Upper lobe of right lung (tissue), 1 donor: ENCODE results near the gene TRIM73. TPM values are rescaled to one million over a fixed set of nuclear protein-coding genes. Genes with fewer than 3 reads are reported as not detected.
A peak's percentile ranks its signal among the peaks of the same experiment; 100 is the strongest.
"Not testable (repeated sequence)": the region's sequence is repeated elsewhere in the genome, so short reads cannot be mapped to it uniquely, and the experiment has no call there.

Experiments used
- ATAC-seq: fragments of 200-7000 bp; cut with Tn5 transposase; one replicate; pipeline ENCODE4 v1.9.1; 2020; ENCODE audit warnings: mild to moderate bottlenecking, moderate library complexity
- DNase-seq: peaks from one replicate; pipeline ENCODE4 v3.0.0-alpha.2; 2020
- H3K27ac ChIP-seq: fragments of 200-600 bp; one replicate; pipeline ENCODE4 v1.8.0; 2022
- H3K27me3 ChIP-seq: fragments of 200-600 bp; one replicate; pipeline ENCODE4 v1.8.0; 2022; ENCODE audit warnings: mild to moderate bottlenecking
- H3K36me3 ChIP-seq: fragments of 200-600 bp; one replicate; pipeline ENCODE4 v1.8.0; 2022
- H3K4me1 ChIP-seq: fragments of 200-600 bp; one replicate; pipeline ENCODE4 v1.8.0; 2022
- H3K4me3 ChIP-seq: fragments of 200-600 bp; one replicate; pipeline ENCODE4 v1.8.0; 2022; ENCODE audit warnings: mild to moderate bottlenecking
- H3K9me3 ChIP-seq: fragments of 200-600 bp; one replicate; pipeline ENCODE4 v1.8.0; 2022
- intact Hi-C: fragments of 100-400 bp; cut with DNase I; formaldehyde crosslinking; loops from one replicate; pipeline ENCODE4 v1.11.0; 2022
- long read RNA-seq: library from polyadenylated mRNA; unstranded; transcript quantifications from one replicate; pipeline ENCODE4 v2.0.0, GENCODE V29; 2021
- total RNA-seq: library from RNA; stranded (reverse); fragmentation: NEBNext Ultra II Directional; extraction: Animal tissue kit (Norgen Biotek cat#: 25700); gene quantifications from one replicate; pipeline ENCODE4 v1.2.1, GENCODE V29; 2021
- donor health status: DM: no; HTN: yes; CAD: no; lungs with severe emphysema.

The TRIM73 gene
- total RNA-seq: 4.4 TPM
- long read RNA-seq: 0 reads

DNA sequence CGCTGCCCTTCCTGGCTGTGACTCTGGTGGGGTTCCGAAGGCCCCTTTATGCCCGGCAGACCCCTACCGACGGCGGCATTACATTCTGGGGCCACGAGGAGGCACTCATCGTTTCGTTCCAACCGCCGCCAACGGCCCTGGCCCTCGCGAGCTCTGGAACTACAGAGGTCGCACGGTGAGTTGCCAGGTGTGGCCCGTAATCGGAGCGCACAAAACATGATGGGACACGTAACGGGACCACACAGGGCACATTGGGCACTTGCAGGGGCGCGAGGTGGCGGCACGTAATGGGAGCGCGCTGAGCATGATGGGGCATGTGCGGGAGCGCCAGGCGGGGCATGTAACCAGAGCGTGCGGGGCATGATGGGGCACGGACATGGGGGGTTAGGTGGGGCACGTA, at the start of gene TRIM73:
TRIM73 (plus strand) TSS at position 301 of the 400 bp plus-strand sequence. CDS start 3,305 bp downstream, outside the sequence.
- H3K9me3 ChIP-seq, intact Hi-C loops, H3K27me3 ChIP-seq, DNase-seq, H3K36me3 ChIP-seq, H3K4me1 ChIP-seq, H3K4me3 ChIP-seq, H3K27ac ChIP-seq: not testable (repeated sequence)
- peak; percentile 25 for ATAC-seq

DNA sequence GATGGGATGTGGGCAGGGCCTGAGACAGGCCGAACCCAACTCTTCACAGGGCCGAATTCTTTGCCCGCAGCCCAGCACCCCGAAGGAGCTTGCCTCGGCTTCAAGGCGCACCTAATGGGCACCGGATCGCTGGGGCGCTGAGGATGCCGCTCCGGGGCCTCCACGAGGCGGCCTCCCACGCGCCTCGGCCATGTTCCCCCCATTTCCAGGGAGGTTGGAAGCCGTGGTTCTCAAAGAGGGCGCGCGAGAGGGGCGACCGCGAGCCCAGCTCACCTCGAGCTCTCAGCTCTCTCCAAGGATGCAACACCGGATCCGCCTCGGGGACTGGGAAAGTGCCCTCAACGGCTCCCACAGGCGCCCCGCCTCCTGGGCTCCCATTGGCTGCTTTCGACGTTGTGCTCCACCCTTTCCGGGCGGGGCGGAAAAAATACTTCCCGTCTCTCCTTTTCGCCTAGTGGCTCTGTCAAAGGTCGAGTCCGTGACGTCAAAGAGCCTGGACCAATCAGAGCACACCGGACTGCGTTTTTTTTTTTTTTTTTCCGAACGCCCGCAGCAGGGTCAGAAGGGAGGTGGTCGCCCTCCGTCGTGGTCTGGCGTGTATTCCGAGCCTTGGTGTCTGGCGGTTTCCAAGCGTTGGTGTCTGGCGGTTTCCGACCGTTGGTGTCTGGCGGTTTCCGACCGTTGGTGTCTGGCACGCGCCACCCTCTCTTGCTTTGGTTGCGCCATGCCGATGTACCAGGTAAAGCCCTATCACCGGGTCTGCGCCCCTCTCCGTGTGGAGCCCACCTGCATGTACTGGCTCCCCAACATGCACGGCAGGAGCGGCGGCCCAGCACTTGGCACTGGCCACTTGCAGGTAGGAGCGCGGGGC, 36.5 kb upstream of the TRIM73 start:
- H3K36me3 ChIP-seq, intact Hi-C loops, H3K4me3 ChIP-seq, H3K27me3 ChIP-seq, H3K4me1 ChIP-seq, H3K9me3 ChIP-seq, H3K27ac ChIP-seq: not testable (repeated sequence)
- ATAC-seq (peak; percentile 93), DNase-seq (peak; percentile 44)

DNA sequence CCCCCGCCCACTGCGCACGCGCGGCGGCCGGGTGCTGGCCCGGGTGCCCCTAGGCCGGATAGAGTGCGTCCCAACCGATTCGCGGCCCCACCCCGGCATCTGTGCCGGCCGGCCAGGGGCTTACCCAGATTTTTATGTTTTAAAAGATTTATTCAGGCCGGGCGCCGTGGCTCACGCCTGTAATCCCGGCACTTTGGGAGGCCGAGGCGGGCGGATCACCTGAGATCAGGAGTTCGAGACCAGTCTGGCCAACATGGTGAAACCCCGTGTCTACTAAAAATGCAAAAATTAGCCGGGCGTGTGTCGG, 35.9 kb upstream of the TRIM73 start:
- H3K4me3 ChIP-seq, intact Hi-C loops, H3K36me3 ChIP-seq, H3K9me3 ChIP-seq, H3K27me3 ChIP-seq, H3K4me1 ChIP-seq, DNase-seq, H3K27ac ChIP-seq, ATAC-seq: not testable (repeated sequence)

DNA sequence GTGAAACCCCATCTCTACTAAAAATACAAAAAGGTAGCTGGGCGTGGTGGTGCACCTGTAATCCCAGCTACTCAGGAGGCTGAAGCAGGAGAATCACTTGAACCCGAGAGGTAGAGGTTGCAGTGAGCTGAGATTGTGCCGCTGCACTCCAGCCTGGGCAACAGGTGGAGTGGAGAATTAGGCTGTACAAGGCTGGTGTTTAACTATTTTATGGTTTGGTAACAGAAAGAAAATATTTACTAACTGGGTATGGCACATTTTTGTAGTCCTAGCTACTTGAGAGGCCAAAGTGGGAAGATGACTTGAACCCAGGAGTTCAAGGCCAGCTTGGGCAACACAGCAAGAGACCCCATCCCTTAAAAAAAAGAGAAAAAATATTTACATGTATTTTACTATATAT, 31.4 kb upstream of the TRIM73 start:
- ATAC-seq, H3K4me3 ChIP-seq, H3K27ac ChIP-seq, H3K4me1 ChIP-seq, H3K27me3 ChIP-seq, H3K36me3 ChIP-seq, intact Hi-C loops, H3K9me3 ChIP-seq, DNase-seq: not testable (repeated sequence)

DNA sequence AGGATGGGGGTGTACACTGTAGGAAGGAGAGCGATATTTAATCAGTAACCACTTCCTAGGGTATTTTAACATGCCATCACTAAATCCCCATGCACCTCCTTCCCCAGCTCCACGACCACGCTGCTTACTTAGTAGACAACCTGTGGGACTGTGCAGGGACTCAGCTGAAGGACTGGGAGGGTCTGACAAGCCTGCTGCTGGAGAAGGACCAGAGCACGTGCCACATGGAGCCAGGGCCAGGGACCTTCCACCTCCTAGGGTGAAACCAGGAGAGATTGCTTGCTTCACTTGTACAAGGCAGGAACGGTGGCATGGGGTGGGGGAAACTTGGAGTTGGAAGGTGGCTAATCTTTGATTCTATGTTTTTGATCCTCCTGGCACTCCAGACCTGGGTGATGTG, 28.8 kb upstream of the TRIM73 start:
- DNase-seq: not testable (repeated sequence)

DNA sequence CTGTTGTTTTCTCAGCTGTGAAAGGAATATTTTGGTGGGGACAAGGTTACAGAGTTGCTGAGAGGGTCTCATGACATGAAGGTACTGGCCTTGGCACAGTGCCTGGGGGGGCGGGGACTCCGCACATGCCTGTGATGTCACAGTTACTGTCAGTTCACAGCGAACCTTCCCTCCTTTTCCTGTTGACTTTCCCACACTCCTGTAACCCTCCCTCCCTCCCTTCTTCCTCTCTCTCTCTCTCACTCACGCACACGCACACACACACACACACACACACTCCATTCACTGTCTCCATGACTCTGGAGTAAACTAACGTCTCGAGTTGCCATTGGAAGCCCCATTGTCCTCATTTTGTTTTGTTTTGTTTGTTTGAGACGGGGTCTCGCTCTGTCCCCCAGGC, 28.1 kb upstream of the TRIM73 start:
- DNase-seq, ATAC-seq, H3K27me3 ChIP-seq, H3K36me3 ChIP-seq, H3K27ac ChIP-seq, intact Hi-C loops, H3K9me3 ChIP-seq, H3K4me3 ChIP-seq, H3K4me1 ChIP-seq: not testable (repeated sequence)

More for the DNA sequence above, 28.8 kb upstream of the TRIM73 start:
- ATAC-seq, H3K27me3 ChIP-seq, H3K4me1 ChIP-seq, H3K4me3 ChIP-seq, H3K27ac ChIP-seq, H3K36me3 ChIP-seq, H3K9me3 ChIP-seq, intact Hi-C loops: not testable (repeated sequence)

DNA sequence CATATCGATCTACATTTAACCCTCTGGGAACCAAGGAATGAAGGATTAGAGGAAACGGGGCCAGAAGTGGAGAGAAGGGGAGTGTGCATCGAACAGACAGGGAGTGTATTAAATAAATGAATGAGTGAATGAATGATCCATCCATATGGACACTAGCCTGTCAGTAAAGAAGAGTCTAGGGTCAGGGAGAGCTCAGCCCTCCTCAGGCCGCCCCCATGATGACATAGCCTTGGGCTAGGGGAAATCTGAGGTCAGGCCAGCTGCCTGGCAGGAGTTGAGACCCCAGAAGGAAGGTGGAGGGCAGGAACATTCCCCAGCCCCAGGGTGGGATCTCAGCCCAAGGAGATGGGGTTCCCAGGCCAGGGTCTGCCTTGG, 21.3 kb upstream of the TRIM73 start:
- H3K4me3 ChIP-seq, DNase-seq, H3K9me3 ChIP-seq, intact Hi-C loops, H3K27me3 ChIP-seq, H3K36me3 ChIP-seq, H3K4me1 ChIP-seq, H3K27ac ChIP-seq: not testable (repeated sequence)
- ATAC-seq: peak; percentile 40

DNA sequence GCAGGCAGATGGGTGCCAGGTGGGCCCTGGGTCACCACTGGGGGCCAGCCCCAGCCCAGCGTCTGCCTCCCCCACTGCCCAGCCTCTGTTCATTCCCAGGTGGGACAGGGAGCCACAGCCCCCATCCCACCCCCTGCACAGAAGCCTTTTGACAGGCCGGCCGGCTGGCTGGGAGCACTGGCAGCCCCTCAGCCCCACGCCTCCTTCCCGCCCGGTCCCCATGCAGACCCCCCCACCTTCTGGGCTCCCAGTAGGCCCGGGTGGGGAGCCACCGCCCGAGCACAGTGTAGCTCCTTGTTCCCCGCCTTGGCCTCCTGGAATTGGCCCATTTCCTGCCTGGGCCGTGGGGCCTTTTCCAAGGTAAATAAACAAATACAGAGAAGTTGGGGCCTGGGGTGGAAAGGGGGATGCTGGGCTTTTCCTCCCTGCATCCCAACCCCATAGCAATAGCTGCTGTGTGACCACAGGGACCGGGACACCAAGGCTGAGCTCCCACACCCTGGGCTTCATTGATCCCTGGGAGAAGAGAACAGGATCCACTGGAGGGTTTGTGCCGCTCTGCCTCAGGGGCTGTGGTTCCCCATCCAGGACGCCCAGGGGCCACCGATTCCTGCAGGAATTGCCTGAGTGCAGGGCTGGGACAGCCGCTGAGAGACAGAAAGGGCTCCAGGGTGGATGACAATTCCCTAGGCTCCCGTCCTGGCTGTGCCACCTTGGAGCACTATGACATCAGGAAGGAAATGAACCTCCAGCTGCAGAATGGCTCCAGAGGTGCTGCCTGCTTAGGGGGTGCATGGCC, 20.7 kb upstream of the TRIM73 start:
- H3K4me1 ChIP-seq, H3K9me3 ChIP-seq, H3K27me3 ChIP-seq, DNase-seq, intact Hi-C loops, H3K36me3 ChIP-seq, H3K4me3 ChIP-seq, H3K27ac ChIP-seq: not testable (repeated sequence)
- peak; percentile 46 for ATAC-seq

DNA sequence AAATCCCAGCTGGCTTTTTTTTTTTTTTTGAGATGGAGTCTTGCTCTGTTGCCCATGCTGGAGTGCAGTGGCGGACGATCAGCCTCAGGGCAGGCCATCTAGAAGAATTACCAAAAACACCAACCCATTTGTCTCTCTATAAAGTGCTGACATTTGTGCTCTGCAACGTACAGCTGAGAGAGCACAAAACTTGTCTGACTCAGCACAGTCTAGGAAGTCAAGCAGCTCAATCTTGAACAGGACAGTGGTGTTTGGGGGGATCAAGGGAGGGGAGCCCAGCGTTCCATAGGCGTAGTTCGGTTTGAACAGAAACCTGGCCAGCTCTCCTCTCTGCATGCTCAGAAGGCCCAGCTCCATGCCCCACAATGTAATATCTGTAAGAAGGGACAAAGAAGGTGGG, 2.2 kb upstream of the TRIM73 start:
- DNase-seq, H3K27me3 ChIP-seq, H3K9me3 ChIP-seq, H3K27ac ChIP-seq, H3K4me1 ChIP-seq, ATAC-seq, H3K4me3 ChIP-seq, H3K36me3 ChIP-seq, intact Hi-C loops: not testable (repeated sequence)

DNA sequence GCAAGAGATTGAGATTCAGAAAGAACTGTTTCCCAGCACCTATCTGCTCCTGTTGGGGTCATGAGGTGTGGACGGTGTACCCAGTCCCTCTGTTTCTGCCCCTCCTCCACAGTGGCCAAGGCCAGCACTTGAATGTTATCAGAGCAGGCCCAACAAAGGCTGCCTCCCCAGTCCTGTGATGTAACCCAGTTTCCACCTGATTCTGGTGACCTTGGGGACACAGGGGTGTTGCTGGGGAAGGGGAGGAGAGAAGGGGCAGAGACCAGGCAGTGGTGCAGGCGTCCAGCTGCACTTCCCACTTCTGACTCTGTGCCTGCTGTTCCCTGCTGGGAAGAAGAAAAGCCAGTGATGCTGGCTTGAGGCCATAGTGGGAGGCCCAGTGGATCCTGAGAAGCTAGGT, 2.4 kb downstream of the TRIM73 start:
- H3K9me3 ChIP-seq, DNase-seq, H3K4me3 ChIP-seq, intact Hi-C loops, H3K27me3 ChIP-seq, H3K4me1 ChIP-seq, ATAC-seq, H3K27ac ChIP-seq, H3K36me3 ChIP-seq: not testable (repeated sequence)

DNA sequence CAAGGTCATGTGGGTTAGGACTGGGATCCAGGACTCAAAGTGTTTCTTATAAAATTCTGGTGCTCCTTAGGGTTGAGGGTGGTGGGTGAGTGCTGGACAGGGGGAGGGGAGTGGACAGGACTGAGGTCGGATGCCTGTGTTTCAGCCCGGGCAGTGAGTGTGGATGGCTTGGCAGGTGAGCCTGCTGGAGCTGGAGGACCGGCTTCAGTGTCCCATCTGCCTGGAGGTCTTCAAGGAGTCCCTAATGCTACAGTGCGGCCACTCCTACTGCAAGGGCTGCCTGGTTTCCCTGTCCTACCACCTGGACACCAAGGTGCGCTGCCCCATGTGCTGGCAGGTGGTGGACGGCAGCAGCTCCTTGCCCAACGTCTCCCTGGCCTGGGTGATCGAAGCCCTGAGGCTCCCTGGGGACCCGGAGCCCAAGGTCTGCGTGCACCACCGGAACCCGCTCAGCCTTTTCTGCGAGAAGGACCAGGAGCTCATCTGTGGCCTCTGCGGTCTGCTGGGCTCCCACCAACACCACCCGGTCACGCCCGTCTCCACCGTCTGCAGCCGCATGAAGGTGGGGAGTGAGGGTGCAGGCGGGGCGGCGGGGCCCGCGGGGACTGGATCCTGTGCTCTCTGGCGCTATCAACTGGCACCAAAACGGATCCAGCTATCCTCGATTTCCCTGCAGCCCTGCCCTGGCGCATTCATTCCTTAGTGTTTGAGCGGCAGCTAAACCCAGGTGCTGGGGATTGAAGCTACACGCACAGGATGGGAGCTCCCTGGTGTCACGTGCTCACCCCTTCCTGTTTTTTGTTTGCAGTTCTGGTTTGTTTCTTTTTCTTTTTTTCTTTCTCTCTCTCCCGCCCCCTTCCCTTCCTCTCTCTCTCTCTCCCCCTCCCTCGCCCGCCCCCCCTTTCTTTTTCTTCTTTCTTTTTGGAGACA, 3.6 kb downstream of the TRIM73 start:
- intact Hi-C loops, H3K27ac ChIP-seq, H3K4me1 ChIP-seq, H3K27me3 ChIP-seq, H3K4me3 ChIP-seq, H3K9me3 ChIP-seq, H3K36me3 ChIP-seq: not testable (repeated sequence)
- DNase-seq: peak; percentile 37
- ATAC-seq: peak; percentile 25

DNA sequence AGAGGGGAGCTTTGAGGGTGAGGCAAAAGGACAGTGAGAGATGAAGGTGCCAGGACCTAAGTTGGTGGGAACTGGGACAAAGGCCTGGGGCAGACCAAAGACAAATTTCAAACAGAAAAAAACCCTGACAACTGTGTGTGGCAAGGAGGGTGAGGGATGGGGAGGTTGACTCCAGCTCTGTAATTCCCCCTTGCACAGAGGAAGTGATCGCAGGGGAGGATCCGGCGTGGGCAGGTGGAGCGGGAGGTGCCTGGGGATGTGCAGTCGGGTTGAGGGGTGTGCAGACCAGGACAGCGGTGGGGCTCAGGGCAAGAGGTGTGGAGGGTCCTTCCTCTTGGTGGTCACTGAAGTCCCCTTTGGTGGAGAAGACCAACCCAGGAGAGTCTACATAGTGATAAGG, 5.1 kb downstream of the TRIM73 start:
- H3K4me3 ChIP-seq, ATAC-seq, H3K27me3 ChIP-seq, intact Hi-C loops, H3K36me3 ChIP-seq, H3K27ac ChIP-seq, H3K4me1 ChIP-seq, H3K9me3 ChIP-seq, DNase-seq: not testable (repeated sequence)

DNA sequence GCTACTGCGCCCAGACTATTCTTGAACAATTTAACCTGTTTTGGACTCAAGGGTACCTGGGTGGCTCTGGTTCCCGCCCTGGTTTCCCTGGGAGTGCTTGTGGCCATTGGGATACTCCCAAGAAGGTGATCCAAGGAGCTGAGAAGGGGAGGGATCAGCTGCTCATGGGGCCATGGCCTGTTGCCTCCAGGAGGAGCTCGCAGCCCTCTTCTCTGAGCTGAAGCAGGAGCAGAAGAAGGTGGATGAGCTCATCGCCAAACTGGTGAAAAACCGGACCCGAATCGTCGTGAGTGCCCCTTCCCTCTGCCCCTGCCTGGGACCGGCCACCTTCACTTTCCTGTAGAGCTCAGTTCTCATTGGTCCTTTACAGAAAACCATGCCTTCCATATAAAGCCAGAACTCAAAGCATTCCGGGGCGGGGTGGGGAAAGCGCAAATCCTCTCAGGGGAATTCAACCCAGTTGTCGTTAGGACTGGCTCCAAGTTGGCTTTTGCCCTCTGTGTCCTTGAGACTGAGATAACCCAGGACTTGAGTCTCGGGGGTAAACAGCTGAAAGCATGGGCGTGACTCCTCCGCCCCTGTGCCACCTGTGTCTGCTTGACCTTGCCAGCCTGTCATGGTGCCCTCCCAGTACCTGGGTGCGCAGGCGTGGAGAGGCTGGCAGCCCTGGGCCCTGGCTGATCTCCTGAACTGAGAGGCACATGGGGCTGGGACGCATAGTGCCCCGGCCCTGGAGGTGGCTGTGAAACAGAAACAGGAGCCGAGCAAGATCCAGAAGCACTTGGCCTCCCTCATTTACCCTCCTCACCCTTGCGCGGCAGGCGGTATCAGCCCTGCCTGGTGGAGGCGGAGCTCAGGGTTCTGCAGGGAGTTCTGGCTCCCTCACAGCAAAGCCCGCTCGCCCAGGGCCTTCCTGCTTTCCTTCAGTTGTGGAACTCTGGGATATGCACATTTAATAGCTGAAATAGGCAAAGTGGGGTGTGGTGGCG, 8.3 kb downstream of the TRIM73 start:
- H3K4me3 ChIP-seq, H3K9me3 ChIP-seq, intact Hi-C loops, H3K27ac ChIP-seq, H3K4me1 ChIP-seq, DNase-seq, H3K27me3 ChIP-seq, H3K36me3 ChIP-seq: not testable (repeated sequence)
- ATAC-seq: peak; percentile 91
